GM23338 (cell line): ENCODE measurements around the gene ITPRIPL1.

Experiments used
- CREB1 ChIP-seq: fragments of 250-450 bp; sonication (Bioruptor Pico); IDR thresholded peaks from 2 replicates; pipeline ENCODE4 v1.5.0; 2020; ENCODE audit warnings: low read depth, mild to moderate bottlenecking, moderate library complexity
- EZH2 ChIP-seq: fragments of 200-600 bp; sonication (generic); IDR thresholded peaks from one replicate; pipeline ENCODE4 v1.8.0; 2017; ENCODE audit warnings: antibody characterized with exemption, mild to moderate bottlenecking, low read depth; ENCODE audit not compliant: unreplicated experiment
- EZH2phosphoT487 ChIP-seq: fragments of 200-600 bp; sonication (generic); IDR thresholded peaks from one replicate; pipeline ENCODE4 v1.8.1; 2018; ENCODE audit warnings: antibody characterized with exemption; ENCODE audit not compliant: unreplicated experiment
- JUNB ChIP-seq: IDR thresholded peaks from one replicate; pipeline ENCODE4 v1.6.1; 2016; ENCODE audit warnings: antibody characterized with exemption; ENCODE audit not compliant: unreplicated experiment
- NANOG ChIP-seq: IDR thresholded peaks from 2 replicates; pipeline ENCODE4 v1.6.1; 2016; ENCODE audit warnings: antibody characterized with exemption, borderline replicate concordance
- POLR2AphosphoS5 ChIP-seq: IDR thresholded peaks from 2 replicates; pipeline ENCODE4 v1.6.1; 2016; ENCODE audit warnings: antibody characterized with exemption, low read depth
- STAT1 ChIP-seq: IDR thresholded peaks from one replicate; pipeline ENCODE4 v1.6.1; 2016; ENCODE audit warnings: antibody characterized with exemption; ENCODE audit not compliant: unreplicated experiment
- ZNF114 ChIP-seq: fragments of 250-450 bp; sonication (Bioruptor Pico); IDR thresholded peaks from 2 replicates; pipeline ENCODE4 v1.5.0; 2020; ENCODE audit warnings: mild to moderate bottlenecking, moderate library complexity
- ZNF331 ChIP-seq: fragments of 250-450 bp; sonication (Bioruptor Pico); IDR thresholded peaks from 2 replicates; pipeline ENCODE4 v1.5.0; 2020; ENCODE audit warnings: low read depth, mild to moderate bottlenecking, moderate library complexity
- TF ChIP-seq, protein P1 (sequence below), 2 experiments: fragments of 200-600 bp in 1 of 2; sonication (generic) in 1 of 2; conservative IDR thresholded peaks; 2 replicates each; pipeline versions ENCODE4 v1.5.1 to v1.6.1; 2016 to 2017; ENCODE audit warnings: antibody characterized with exemption in 2 of 2, low read depth in 2 of 2, mild to moderate bottlenecking in 2 of 2, moderate library complexity in 1 of 2
- TF ChIP-seq, protein P2 (sequence below): IDR thresholded peaks from 2 replicates; pipeline ENCODE4 v1.6.1; 2016; ENCODE audit warnings: antibody characterized with exemption
- TF ChIP-seq, protein P3 (sequence below): IDR thresholded peaks from one replicate; pipeline ENCODE4 v1.6.1; 2018; ENCODE audit warnings: antibody characterized with exemption; ENCODE audit not compliant: unreplicated experiment
- TF ChIP-seq, protein P4 (sequence below): fragments of 250-450 bp; sonication (Bioruptor Pico); IDR thresholded peaks from 2 replicates; pipeline ENCODE4 v1.5.0; 2020; ENCODE audit warnings: mild to moderate bottlenecking, moderate library complexity

DNA sequence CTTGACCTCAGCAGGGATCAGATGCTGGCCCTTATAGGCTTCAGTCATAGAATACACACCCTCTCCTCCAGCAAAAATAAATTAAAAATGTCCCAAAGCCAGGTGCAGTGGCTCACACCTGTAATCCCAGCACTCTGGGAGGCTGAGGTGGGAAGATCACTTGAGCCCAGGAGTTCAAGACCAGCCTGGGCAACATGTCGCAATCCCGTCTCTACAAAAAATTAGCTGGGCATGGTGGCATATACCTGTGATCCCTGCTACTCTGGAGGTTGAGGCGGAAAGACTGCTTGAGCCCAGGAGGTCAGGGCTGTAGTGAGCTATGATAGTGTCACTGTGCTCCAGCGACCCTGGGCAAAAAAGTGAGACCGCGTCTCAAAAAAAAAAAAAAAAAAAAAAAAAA is 4.8 kb downstream of the ITPRIPL1 start:
- TF ChIP-seq, protein P1, sequence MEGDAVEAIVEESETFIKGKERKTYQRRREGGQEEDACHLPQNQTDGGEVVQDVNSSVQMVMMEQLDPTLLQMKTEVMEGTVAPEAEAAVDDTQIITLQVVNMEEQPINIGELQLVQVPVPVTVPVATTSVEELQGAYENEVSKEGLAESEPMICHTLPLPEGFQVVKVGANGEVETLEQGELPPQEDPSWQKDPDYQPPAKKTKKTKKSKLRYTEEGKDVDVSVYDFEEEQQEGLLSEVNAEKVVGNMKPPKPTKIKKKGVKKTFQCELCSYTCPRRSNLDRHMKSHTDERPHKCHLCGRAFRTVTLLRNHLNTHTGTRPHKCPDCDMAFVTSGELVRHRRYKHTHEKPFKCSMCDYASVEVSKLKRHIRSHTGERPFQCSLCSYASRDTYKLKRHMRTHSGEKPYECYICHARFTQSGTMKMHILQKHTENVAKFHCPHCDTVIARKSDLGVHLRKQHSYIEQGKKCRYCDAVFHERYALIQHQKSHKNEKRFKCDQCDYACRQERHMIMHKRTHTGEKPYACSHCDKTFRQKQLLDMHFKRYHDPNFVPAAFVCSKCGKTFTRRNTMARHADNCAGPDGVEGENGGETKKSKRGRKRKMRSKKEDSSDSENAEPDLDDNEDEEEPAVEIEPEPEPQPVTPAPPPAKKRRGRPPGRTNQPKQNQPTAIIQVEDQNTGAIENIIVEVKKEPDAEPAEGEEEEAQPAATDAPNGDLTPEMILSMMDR (conservative IDR thresholded peaks at IDR 0.05; ENCODE audit: low read depth in 2 of 2), result no peak
- TF ChIP-seq, protein P2, sequence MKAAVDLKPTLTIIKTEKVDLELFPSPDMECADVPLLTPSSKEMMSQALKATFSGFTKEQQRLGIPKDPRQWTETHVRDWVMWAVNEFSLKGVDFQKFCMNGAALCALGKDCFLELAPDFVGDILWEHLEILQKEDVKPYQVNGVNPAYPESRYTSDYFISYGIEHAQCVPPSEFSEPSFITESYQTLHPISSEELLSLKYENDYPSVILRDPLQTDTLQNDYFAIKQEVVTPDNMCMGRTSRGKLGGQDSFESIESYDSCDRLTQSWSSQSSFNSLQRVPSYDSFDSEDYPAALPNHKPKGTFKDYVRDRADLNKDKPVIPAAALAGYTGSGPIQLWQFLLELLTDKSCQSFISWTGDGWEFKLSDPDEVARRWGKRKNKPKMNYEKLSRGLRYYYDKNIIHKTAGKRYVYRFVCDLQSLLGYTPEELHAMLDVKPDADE, result no peak
- TF ChIP-seq ZNF331 (CRISPR knock-in tag), result no peak
- TF ChIP-seq STAT1, result no peak
- no peak for TF ChIP-seq EZH2
- TF ChIP-seq ZNF114 (CRISPR knock-in tag), result no peak
- TF ChIP-seq JUNB, result no peak
- TF ChIP-seq, protein P3, sequence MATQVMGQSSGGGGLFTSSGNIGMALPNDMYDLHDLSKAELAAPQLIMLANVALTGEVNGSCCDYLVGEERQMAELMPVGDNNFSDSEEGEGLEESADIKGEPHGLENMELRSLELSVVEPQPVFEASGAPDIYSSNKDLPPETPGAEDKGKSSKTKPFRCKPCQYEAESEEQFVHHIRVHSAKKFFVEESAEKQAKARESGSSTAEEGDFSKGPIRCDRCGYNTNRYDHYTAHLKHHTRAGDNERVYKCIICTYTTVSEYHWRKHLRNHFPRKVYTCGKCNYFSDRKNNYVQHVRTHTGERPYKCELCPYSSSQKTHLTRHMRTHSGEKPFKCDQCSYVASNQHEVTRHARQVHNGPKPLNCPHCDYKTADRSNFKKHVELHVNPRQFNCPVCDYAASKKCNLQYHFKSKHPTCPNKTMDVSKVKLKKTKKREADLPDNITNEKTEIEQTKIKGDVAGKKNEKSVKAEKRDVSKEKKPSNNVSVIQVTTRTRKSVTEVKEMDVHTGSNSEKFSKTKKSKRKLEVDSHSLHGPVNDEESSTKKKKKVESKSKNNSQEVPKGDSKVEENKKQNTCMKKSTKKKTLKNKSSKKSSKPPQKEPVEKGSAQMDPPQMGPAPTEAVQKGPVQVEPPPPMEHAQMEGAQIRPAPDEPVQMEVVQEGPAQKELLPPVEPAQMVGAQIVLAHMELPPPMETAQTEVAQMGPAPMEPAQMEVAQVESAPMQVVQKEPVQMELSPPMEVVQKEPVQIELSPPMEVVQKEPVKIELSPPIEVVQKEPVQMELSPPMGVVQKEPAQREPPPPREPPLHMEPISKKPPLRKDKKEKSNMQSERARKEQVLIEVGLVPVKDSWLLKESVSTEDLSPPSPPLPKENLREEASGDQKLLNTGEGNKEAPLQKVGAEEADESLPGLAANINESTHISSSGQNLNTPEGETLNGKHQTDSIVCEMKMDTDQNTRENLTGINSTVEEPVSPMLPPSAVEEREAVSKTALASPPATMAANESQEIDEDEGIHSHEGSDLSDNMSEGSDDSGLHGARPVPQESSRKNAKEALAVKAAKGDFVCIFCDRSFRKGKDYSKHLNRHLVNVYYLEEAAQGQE, result no peak
- no peak for TF ChIP-seq POLR2AphosphoS5
- TF ChIP-seq CREB1, result no peak
- TF ChIP-seq, protein P4, sequence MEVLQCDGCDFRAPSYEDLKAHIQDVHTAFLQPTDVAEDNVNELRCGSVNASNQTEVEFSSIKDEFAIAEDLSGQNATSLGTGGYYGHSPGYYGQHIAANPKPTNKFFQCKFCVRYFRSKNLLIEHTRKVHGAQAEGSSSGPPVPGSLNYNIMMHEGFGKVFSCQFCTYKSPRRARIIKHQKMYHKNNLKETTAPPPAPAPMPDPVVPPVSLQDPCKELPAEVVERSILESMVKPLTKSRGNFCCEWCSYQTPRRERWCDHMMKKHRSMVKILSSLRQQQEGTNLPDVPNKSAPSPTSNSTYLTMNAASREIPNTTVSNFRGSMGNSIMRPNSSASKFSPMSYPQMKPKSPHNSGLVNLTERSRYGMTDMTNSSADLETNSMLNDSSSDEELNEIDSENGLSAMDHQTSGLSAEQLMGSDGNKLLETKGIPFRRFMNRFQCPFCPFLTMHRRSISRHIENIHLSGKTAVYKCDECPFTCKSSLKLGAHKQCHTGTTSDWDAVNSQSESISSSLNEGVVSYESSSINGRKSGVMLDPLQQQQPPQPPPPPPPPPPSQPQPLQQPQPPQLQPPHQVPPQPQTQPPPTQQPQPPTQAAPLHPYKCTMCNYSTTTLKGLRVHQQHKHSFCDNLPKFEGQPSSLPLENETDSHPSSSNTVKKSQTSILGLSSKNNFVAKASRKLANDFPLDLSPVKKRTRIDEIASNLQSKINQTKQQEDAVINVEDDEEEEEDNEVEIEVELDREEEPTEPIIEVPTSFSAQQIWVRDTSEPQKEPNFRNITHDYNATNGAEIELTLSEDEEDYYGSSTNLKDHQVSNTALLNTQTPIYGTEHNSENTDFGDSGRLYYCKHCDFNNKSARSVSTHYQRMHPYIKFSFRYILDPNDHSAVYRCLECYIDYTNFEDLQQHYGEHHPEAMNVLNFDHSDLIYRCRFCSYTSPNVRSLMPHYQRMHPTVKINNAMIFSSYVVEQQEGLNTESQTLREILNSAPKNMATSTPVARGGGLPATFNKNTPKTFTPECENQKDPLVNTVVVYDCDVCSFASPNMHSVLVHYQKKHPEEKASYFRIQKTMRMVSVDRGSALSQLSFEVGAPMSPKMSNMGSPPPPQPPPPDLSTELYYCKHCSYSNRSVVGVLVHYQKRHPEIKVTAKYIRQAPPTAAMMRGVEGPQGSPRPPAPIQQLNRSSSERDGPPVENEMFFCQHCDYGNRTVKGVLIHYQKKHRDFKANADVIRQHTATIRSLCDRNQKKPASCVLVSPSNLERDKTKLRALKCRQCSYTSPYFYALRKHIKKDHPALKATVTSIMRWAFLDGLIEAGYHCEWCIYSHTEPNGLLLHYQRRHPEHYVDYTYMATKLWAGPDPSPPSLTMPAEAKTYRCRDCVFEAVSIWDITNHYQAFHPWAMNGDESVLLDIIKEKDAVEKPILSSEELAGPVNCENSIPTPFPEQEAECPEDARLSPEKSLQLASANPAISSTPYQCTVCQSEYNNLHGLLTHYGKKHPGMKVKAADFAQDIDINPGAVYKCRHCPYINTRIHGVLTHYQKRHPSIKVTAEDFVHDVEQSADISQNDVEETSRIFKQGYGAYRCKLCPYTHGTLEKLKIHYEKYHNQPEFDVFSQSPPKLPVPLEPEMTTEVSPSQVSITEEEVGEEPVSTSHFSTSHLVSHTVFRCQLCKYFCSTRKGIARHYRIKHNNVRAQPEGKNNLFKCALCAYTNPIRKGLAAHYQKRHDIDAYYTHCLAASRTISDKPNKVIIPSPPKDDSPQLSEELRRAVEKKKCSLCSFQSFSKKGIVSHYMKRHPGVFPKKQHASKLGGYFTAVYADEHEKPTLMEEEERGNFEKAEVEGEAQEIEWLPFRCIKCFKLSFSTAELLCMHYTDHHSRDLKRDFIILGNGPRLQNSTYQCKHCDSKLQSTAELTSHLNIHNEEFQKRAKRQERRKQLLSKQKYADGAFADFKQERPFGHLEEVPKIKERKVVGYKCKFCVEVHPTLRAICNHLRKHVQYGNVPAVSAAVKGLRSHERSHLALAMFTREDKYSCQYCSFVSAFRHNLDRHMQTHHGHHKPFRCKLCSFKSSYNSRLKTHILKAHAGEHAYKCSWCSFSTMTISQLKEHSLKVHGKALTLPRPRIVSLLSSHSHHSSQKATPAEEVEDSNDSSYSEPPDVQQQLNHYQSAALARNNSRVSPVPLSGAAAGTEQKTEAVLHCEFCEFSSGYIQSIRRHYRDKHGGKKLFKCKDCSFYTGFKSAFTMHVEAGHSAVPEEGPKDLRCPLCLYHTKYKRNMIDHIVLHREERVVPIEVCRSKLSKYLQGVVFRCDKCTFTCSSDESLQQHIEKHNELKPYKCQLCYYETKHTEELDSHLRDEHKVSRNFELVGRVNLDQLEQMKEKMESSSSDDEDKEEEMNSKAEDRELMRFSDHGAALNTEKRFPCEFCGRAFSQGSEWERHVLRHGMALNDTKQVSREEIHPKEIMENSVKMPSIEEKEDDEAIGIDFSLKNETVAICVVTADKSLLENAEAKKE, result no peak
- TF ChIP-seq NANOG, result no peak
- no peak for TF ChIP-seq EZH2phosphoT487
